Lower leg skin (tissue), 4 donors: ENCODE results near the gene HES3. TPM values are rescaled to one million over a fixed set of nuclear protein-coding genes. Genes with fewer than 3 reads are reported as not detected.

Source experiments
- DNase-seq, 2 donors: peaks; one replicate each; pipeline ENCODE4 v3.0.0-alpha.2; 2019; ENCODE audit warnings: low spot score in 2 of 2
- H3K4me3 ChIP-seq: fragments of 200-600 bp; sonication (generic); 2 replicates; pipeline ENCODE4 v1.5.1; 2017; ENCODE audit warnings: mild to moderate bottlenecking, low read depth; ENCODE audit not compliant: poor library complexity, severe bottlenecking
- CTCF ChIP-seq, 3 donors: fragments of 450-650 bp; IDR thresholded peaks; one replicate each; pipeline ENCODE4 v1.5.1; 2016; ENCODE audit warnings: antibody characterized with exemption in 3 of 3, mild to moderate bottlenecking in 3 of 3, moderate library complexity in 2 of 3
- POLR2A ChIP-seq, 2 donors: fragments of 450-650 bp; IDR thresholded peaks; one replicate each; pipeline ENCODE4 v1.6.1; 2016 to 2017; ENCODE audit warnings: antibody characterized with exemption in 2 of 2, mild to moderate bottlenecking in 1 of 2, moderate library complexity in 1 of 2
- WGBS, 2 donors: methylation state at CpG; one replicate each; pipeline ENCODE4 v1.1.5; 2018; 5-methylcytosine and 5-hydroxymethylcytosine counted together
- intact Hi-C: fragments of 100-400 bp; cut with DNase I; formaldehyde crosslinking; loops from one replicate; pipeline ENCODE4 v1.15.0; 2023; ENCODE audit warnings: low total_unique reads
- total RNA-seq, 4 donors: library from RNA; depleted of rRNA; stranded (reverse); fragments of >200 nt; gene quantifications; one replicate each; pipeline ENCODE4 v1.1.0, GENCODE V29; 2016

HES3 gene
- total RNA-seq, 4 donors from 2014 or later: not detected

GRCh38 chr1:6273380-6273891 is 29.5 kb downstream of the HES3 start:
- 70 to 77% methylated on average over 19 of the region's 19 CpGs for WGBS, 2 donors
- TF ChIP-seq POLR2A (IDR thresholded peaks at IDR 0.05): no peak
- DNase-seq: no peak
- H3K4me3 ChIP-seq: no peak overlapping the region
- intact Hi-C loops: no loop called here

DNA sequence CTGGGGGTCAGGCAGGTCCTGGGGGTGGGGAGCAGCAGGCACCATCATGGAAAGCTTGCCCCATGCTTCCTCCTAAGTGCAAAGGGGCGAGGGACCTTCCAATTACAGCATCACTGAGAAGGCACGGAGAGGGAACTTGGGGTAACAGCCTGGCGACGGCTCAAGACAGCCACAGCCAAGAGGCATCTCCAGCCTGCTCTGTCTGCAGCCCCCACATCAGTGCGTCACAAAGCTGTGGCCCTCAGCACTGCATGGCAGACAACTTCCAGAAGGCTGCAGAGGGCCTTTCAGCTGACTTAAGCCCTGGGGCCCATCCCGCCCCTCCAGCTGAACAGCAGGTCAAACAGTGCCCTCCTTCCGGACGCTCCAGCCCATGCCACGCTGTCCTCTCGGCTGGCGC is 30.1 kb downstream of the HES3 start:
- H3K4me3 ChIP-seq: no peak overlapping the region
- no peak for DNase-seq
- 98 to 100% methylated on average over 3 to 11 of the region's 11 CpGs for WGBS, 2 donors
- no peak for TF ChIP-seq POLR2A (IDR thresholded peaks at IDR 0.05)
- intact Hi-C loops: no loop called here

- no peak overlapping the region for H3K4me3 ChIP-seq
- TF ChIP-seq CTCF (IDR thresholded peaks at IDR 0.05) (no peak), POLR2A (IDR thresholded peaks at IDR 0.05) (no peak)
- intact Hi-C loops: no loop called here
- WGBS, 2 donors: 98% methylated on average over 11 to 15 of the region's 16 CpGs
- DNase-seq: no peak
Observed at GRCh38 chr1:6274622-6275139, 30.7 kb downstream of the HES3 start.

- TF ChIP-seq POLR2A (IDR thresholded peaks at IDR 0.05) (no peak), CTCF (IDR thresholded peaks at IDR 0.05) (no peak)
- intact Hi-C loops: no loop called here
- WGBS, 2 donors: 35 to 37% methylated on average over 35 of the region's 35 CpGs
- H3K4me3 ChIP-seq: no peak overlapping the region
- DNase-seq: peak in 1 of 2 donors; percentile 91
Observed at GRCh38 chr1:6275826-6276782, 32.1 kb downstream of the HES3 start.

DNA sequence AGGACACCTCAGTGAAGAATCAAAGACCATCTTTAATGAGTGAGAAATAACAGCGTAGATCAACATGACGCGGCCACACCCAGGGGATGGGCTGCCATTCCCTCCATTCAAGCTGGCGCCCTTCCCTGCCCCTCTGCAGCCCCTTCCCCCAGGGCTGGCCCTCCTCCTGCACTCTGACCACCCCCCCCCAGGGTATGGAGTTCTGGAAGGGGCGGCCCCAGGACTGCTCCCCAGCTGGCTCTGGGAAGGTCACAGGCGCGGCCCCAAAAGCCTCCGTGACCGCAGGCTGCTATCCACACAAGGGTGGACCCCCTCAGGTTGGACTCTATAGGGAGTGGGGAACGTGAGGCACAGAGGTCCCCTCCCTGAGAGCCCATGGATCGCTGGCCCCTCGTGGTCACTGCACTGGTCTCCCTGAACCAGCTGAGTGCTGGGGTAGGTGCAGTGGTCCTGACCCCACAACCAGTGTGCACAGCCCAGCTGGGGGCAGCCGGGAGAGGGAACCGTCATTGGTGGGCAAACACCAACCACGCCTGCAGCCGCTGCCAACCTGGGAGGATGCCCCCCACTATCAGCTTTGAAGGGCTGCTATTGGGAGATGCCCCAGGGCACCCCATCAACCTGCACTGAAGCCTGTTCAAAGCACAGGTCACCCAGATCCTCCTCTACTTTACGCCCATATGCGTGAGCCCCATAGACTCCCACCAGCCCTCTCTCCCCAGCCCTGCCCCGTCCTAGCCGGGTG is 33.0 kb downstream of the HES3 start:
- no peak for TF ChIP-seq POLR2A (IDR thresholded peaks at IDR 0.05)
- TF ChIP-seq CTCF (IDR thresholded peaks at IDR 0.05): no peak
- WGBS, 2 donors: 74 to 79% methylated on average over 16 to 20 of the region's 20 CpGs
- DNase-seq: no peak
- no peak overlapping the region for H3K4me3 ChIP-seq
- intact Hi-C loops: no loop called here

GRCh38 chr1:6278263-6278662 is 34.3 kb downstream of the HES3 start:
- H3K4me3 ChIP-seq: no peak overlapping the region
- intact Hi-C loops: no loop called here
- DNase-seq: no peak
- 70 to 74% methylated on average over 9 of the region's 9 CpGs for WGBS, 2 donors
- no peak for TF ChIP-seq CTCF (IDR thresholded peaks at IDR 0.05)
- TF ChIP-seq POLR2A (IDR thresholded peaks at IDR 0.05): no peak
